A673 (cell line): ENCODE measurements around the gene SRXN1. TPM values are rescaled to one million over a fixed set of nuclear protein-coding genes. Genes with fewer than 3 reads are reported as not detected.
"Not testable (repeated sequence)": the region's sequence is repeated elsewhere in the genome, so short reads cannot be mapped to it uniquely, and the experiment has no call there.

Experiments used
- BruUV-seq: library from RNA; stranded (reverse); fragments of 400-500 nt; replicated peaks from 2 replicates; lab custom pipeline; 2021; lab: Mats Ljungman, UMichigan
- CTCF ChIA-PET: fragments of 300-600 bp; sonication (Branson Sonifier 250); formaldehyde crosslinking; loops from one replicate; lab custom pipeline; 2022; ENCODE audit warnings: antibody characterized with exemption; lab: Charles Lee
- POLR2A ChIA-PET: fragments of 300-600 bp; sonication (Branson Sonifier 250); formaldehyde crosslinking; loops from one replicate; lab custom pipeline; 2022; ENCODE audit warnings: antibody characterized with exemption; ENCODE audit not compliant: low non-redundant PET; lab: Charles Lee
- DNase-seq: peaks from one replicate; pipeline ENCODE4 v3.0.0-alpha.2; 2015; ENCODE audit warnings: low spot score
- H3K27ac ChIP-seq: fragments of 200-600 bp; sonication (generic); 2 replicates; pipeline ENCODE4 v1.5.1; 2016; ENCODE audit warnings: mixed run types, low read depth, mild to moderate bottlenecking, mixed read lengths, antibody characterized with exemption, low read length; ENCODE audit not compliant: poor library complexity, severe bottlenecking
- H3K27me3 ChIP-seq: fragments of 200-600 bp; sonication (generic); replicated peaks from 2 replicates; pipeline ENCODE4 v1.6.1; 2017; ENCODE audit warnings: mixed run types, low read depth, mild to moderate bottlenecking, mixed read lengths, antibody characterized with exemption, low read length; ENCODE audit not compliant: insufficient read depth, poor library complexity
- H3K36me3 ChIP-seq: fragments of 200-600 bp; sonication (generic); 2 replicates; pipeline ENCODE4 v1.6.1; 2016; ENCODE audit warnings: mixed run types, mild to moderate bottlenecking, mixed read lengths, antibody characterized with exemption, low read length; ENCODE audit not compliant: insufficient read depth, poor library complexity, severe bottlenecking
- H3K4me1 ChIP-seq: fragments of 200-600 bp; sonication (generic); 2 replicates; pipeline ENCODE4 v1.6.1; 2017; ENCODE audit warnings: mixed run types, mild to moderate bottlenecking, mixed read lengths, antibody characterized with exemption, low read length; ENCODE audit not compliant: insufficient read depth, poor library complexity, severe bottlenecking
- H3K4me3 ChIP-seq: fragments of 200-600 bp; sonication (generic); 2 replicates; pipeline ENCODE4 v1.5.1; 2016; ENCODE audit warnings: low read depth, mixed run types, mild to moderate bottlenecking, mixed read lengths, low read length; ENCODE audit not compliant: poor library complexity, severe bottlenecking
- H3K9me3 ChIP-seq: fragments of 200-600 bp; sonication (generic); 2 replicates; pipeline ENCODE4 v1.6.1; 2016; ENCODE audit warnings: mixed run types, low read depth, mild to moderate bottlenecking, mixed read lengths, antibody characterized with exemption, low read length; ENCODE audit not compliant: poor library complexity, severe bottlenecking
- EZH2 ChIP-seq: fragments of 200-600 bp; sonication (generic); IDR thresholded peaks from 2 replicates; pipeline ENCODE4 v1.6.1; 2017; ENCODE audit warnings: borderline replicate concordance, low read depth, mild to moderate bottlenecking, mixed read lengths, antibody characterized with exemption, low read length; ENCODE audit not compliant: poor library complexity, severe bottlenecking
- intact Hi-C: fragments of 100-400 bp; cut with micrococcal nuclease; formaldehyde crosslinking; loops from one replicate; pipeline ENCODE4 v1.10.0; 2022; ENCODE audit not compliant: unreplicated experiment
- total RNA-seq: library from RNA; stranded (reverse); gene quantifications from 2 replicates; pipeline ENCODE4 v1.2.3, GENCODE V29; 2021
- TF ChIP-seq, protein P1 (sequence below): fragments of 300-800, 200-600 bp; sonication (generic); conservative IDR thresholded peaks from 2 replicates; pipeline ENCODE4 v1.5.1; 2017; ENCODE audit warnings: low read depth, mild to moderate bottlenecking, antibody characterized with exemption, low read length, moderate library complexity, mixed read lengths

SRXN1 gene
- total RNA-seq, 1 experiment from 2014 or later: 11.5 TPM

DNA sequence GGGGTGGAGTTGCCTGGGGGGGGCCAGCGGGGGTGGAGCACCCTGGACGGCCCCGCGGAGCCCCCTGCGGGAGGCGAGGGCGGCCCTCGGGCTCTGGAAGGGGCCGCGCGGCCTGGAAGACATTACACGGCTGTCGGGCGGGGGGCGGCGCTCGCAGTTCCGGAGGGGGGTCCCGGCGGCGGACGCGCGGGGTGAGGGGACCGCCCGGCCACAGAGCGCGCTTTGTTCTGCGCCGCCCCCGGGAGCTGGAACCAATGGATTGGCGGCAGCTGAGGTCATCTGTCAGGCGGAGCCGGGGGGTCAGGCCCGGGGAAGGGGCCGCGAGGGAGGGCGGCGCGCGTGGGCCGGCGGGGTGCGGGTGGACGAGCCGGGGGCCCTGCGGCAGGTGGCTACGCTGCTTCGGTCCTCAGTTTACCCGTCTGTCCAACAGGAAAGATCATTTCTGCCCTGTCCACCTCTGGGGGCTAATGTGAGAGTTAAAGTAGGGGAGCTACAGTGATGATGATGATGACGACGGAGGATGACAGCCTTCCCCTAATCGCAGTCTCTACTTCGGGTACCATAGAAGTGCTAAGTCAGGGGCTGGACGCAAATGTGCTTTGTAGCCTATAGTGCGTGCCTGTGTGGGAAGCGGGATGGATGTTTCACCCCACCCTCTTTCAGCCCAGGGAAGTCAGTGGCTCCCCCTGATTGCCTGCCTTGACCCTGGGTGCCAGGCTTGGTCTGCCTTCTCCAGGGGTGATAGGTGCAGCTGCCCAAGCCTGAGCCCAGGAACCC is 10.4 kb downstream of the SRXN1 start:
- no peak for TF ChIP-seq EZH2
- TF ChIP-seq, protein P1, sequence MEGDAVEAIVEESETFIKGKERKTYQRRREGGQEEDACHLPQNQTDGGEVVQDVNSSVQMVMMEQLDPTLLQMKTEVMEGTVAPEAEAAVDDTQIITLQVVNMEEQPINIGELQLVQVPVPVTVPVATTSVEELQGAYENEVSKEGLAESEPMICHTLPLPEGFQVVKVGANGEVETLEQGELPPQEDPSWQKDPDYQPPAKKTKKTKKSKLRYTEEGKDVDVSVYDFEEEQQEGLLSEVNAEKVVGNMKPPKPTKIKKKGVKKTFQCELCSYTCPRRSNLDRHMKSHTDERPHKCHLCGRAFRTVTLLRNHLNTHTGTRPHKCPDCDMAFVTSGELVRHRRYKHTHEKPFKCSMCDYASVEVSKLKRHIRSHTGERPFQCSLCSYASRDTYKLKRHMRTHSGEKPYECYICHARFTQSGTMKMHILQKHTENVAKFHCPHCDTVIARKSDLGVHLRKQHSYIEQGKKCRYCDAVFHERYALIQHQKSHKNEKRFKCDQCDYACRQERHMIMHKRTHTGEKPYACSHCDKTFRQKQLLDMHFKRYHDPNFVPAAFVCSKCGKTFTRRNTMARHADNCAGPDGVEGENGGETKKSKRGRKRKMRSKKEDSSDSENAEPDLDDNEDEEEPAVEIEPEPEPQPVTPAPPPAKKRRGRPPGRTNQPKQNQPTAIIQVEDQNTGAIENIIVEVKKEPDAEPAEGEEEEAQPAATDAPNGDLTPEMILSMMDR: no peak
- no TSS peak for BruUV-seq
- CTCF ChIA-PET: no interaction called here
- Histone ChIP-seq H3K27ac (no peak overlapping the region), H3K36me3 (no peaks in the 10 kb centered on the region), H3K27me3 (no peaks in the 10 kb centered on the region), H3K4me1 (no peaks in the 10 kb centered on the region), H3K9me3 (no peaks in the 10 kb centered on the region), H3K4me3 (peak overlapping the region; percentile 19)
- intact Hi-C loops: loop anchor here (2.0 kb wide), 1 partner anchor 288 kb away; no protein-coding TSS in a partner anchor
- POLR2A ChIA-PET: no interaction called here
- DNase-seq: peak; percentile 37

DNA sequence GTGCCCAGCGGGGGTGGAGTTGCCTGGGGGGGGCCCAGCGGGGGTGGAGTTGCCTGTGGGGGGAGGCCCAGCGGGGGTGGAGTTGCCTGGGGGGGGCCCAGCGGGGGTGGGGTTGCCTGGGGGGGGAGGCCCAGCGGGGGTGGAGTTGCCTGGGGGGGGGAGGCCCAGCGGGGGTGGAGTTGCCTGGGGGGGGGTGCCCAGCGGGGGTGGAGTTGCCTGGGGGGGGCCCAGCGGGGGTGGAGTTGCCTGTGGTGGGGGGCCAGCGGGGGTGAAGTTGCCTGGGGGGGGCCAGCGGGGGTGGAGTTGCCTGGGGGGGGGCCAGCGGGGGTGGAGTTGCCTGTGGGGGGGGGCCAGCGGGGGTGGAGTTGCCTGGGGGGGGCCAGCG is 11.0 kb downstream of the SRXN1 start:
- H3K27ac ChIP-seq, H3K36me3 ChIP-seq, CTCF ChIA-PET, BruUV-seq, DNase-seq, H3K9me3 ChIP-seq, H3K4me1 ChIP-seq, H3K4me3 ChIP-seq, H3K27me3 ChIP-seq, POLR2A ChIA-PET: not testable (repeated sequence)
- intact Hi-C loops: loop anchor here (2.0 kb wide), 1 partner anchor 287 kb away; no protein-coding TSS in a partner anchor

DNA sequence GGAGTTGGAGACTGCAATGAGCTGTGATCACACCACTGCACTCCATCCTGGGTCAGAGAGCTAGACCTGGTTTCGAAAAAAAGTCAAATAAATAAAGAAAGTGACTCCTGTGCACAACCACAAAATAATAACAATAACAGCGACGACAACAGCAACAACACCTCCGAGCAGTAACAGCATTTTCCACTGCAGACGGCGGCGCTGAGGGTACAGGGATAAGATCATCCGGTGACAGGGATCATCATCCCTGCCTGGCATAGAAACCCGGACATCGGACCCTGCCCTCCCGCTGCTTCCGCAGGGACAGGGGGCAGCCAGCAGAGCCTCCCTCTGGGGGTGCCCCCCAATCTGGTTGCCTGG is 11.5 kb downstream of the SRXN1 start:
- ChIA-PET POLR2A (no interaction called here), CTCF (no interaction called here)
- Histone ChIP-seq H3K9me3 (no peaks in the 10 kb centered on the region), H3K36me3 (no peaks in the 10 kb centered on the region), H3K27ac (no peak overlapping the region), H3K27me3 (no peaks in the 10 kb centered on the region), H3K4me1 (no peaks in the 10 kb centered on the region), H3K4me3 (no peak overlapping the region)
- TF ChIP-seq, protein P1: no peak
- no peak for TF ChIP-seq EZH2
- DNase-seq: peak; percentile 65
- intact Hi-C loops: no loop called here
- BruUV-seq: no TSS peak
